Pancreas (tissue), 10 donors: Measurements from ENCODE around the gene WWC2. TPM values are rescaled to one million over a fixed set of nuclear protein-coding genes. Genes with fewer than 3 reads are reported as not detected.
A peak's percentile ranks its signal among the peaks of the same experiment; 100 is the strongest.

Experiments
- ATAC-seq, 4 donors: fragments of 200-7000 bp; cut with Tn5 transposase; one replicate each; pipeline versions ENCODE4 v1.8.0 to v1.9.1; 2020; ENCODE audit warnings: mild to moderate bottlenecking in 4 of 4, moderate library complexity in 4 of 4
- DNase-seq, 6 donors: peaks; one replicate each; pipeline ENCODE4 v3.0.0-alpha.2; 2020
- FAIRE-seq: peaks from 2 replicates; lab custom pipeline; 2012; peaks lifted over from hg19 to GRCh38; lab: Jason Lieb, UNC
- H3K27ac ChIP-seq, 4 donors: fragments of 200-600 bp; sonication (generic); 1 replicate in 3 of 4; 2 replicates in 1 of 4; pipeline versions ENCODE4 v1.5.0 to v1.8.0; 2020
- H3K27me3 ChIP-seq, 4 donors: fragments of 200-600 bp; one replicate each; pipeline ENCODE4 v1.8.0; 2021
- H3K36me3 ChIP-seq, 3 donors: fragments of 200-600 bp; sonication (generic) in 1 of 3; one replicate each; pipeline versions ENCODE4 v1.5.0 to v1.8.0; 2020 to 2021
- H3K4me1 ChIP-seq, 3 donors: fragments of 200-600 bp; one replicate each; pipeline ENCODE4 v1.8.0; 2021
- H3K4me3 ChIP-seq, 4 donors: fragments of 200-600 bp; sonication (generic) in 2 of 4; one replicate each; pipeline versions ENCODE4 v1.5.0 to v1.8.0; 2020 to 2021
- H3K9me3 ChIP-seq, 4 donors: fragments of 200-600 bp; one replicate each; pipeline ENCODE4 v1.8.0; 2021
- WGBS, 2 donors: extraction: QIAGEN DNeasy Blood & Tissue Kit; methylation state at CpG; one replicate each; pipeline ENCODE4 v1.1.7; 2013; 5-methylcytosine and 5-hydroxymethylcytosine counted together
- intact Hi-C, 3 donors: fragments of 100-400 bp; cut with DNase I; formaldehyde crosslinking; loops; one replicate each; pipeline versions ENCODE4 v1.11.1 to v1.14.2; 2022
- polyA plus RNA-seq, 2 donors: library from polyadenylated mRNA; stranded (reverse); fragments of 200-250 nt; gene quantifications; one replicate each; pipeline ENCODE4 v1.2.3, GENCODE V29; 2013
- total RNA-seq, 6 donors: library from RNA; stranded (reverse); fragmentation: NEBNext Ultra II Directional in 4 of 6; extraction: Animal tissue kit (Norgen Biotek cat#: 25700) in 4 of 6; gene quantifications; one replicate each; pipeline versions ENCODE4 v1.2.1 to v1.2.4, GENCODE V29; 2021 to 2023
- TF ChIP-seq, protein P1 (sequence below), 4 donors: fragments of 200-600 bp; sonication (generic) in 3 of 4; IDR thresholded peaks; one replicate each; pipeline versions ENCODE4 v1.5.0 to v1.8.0; 2021; ENCODE audit warnings: antibody characterized with exemption in 4 of 4
- donor health status: healthy with polysubstance abuse.
- donor health status: DM: no; HTN: no; CAD: no; lungs with moderate emphysema.
- donor health status: DM: no; HTN: no; CAD: no.
- donor health status: control.
- donor health status: control.
- donor health status: Bipolar disorder and iron deficiency.
- donor health status: DM: yes; HTN: yes; CAD: no.
- donor health status: DM: no; HTN: no; CAD: no.
- donor health status: DM: no; HTN: no; CAD: no.
- donor health status: DM: yes; HTN: yes; CAD: no.

The WWC2 gene
- total and polyA plus RNA-seq, 8 donors: 4.4 to 27.5 (median 16.9) TPM

GRCh38 chr4:183181081-183181480 is 82.0 kb downstream of the WWC2 start:
- WGBS, 2 donors: 60 to 65% methylated on average over 3 of the region's 3 CpGs

GRCh38 chr4:183182873-183183725 is 84.0 kb downstream of the WWC2 start:
- Histone ChIP-seq H3K36me3 (no peaks in the 10 kb centered on the region), H3K9me3 (no peaks in the 10 kb centered on the region), H3K27ac (no peak overlapping the region), H3K27me3 (no peaks in the 10 kb centered on the region), H3K4me1 (no peaks in the 10 kb centered on the region), H3K4me3 (no peak overlapping the region)
- DNase-seq (no peak), ATAC-seq (peak in 3 of 4 donors; percentile 30 to 70 (median 36)), FAIRE-seq (no peak)
- TF ChIP-seq, protein P1, sequence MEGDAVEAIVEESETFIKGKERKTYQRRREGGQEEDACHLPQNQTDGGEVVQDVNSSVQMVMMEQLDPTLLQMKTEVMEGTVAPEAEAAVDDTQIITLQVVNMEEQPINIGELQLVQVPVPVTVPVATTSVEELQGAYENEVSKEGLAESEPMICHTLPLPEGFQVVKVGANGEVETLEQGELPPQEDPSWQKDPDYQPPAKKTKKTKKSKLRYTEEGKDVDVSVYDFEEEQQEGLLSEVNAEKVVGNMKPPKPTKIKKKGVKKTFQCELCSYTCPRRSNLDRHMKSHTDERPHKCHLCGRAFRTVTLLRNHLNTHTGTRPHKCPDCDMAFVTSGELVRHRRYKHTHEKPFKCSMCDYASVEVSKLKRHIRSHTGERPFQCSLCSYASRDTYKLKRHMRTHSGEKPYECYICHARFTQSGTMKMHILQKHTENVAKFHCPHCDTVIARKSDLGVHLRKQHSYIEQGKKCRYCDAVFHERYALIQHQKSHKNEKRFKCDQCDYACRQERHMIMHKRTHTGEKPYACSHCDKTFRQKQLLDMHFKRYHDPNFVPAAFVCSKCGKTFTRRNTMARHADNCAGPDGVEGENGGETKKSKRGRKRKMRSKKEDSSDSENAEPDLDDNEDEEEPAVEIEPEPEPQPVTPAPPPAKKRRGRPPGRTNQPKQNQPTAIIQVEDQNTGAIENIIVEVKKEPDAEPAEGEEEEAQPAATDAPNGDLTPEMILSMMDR (IDR thresholded peaks at IDR 0.05): no peak
- WGBS, 2 donors: 78 to 81% methylated on average over 14 of the region's 14 CpGs
- intact Hi-C loops: no loop called here

More at GRCh38 chr4:183181081-183181480, 82.0 kb downstream of the WWC2 start:
- Histone ChIP-seq H3K4me3 (no peak overlapping the region), H3K9me3 (no peaks in the 10 kb centered on the region), H3K4me1 (peaks cover 2 to 8% (median 3%) of the 10 kb centered on the region in 3 donors), H3K36me3 (no peaks in the 10 kb centered on the region), H3K27ac (no peak overlapping the region), H3K27me3 (no peaks in the 10 kb centered on the region)
- no peak for FAIRE-seq
- intact Hi-C loops: no loop called here
- TF ChIP-seq, protein P1 (IDR thresholded peaks at IDR 0.05): no peak
- no peak for DNase-seq
- no peak for ATAC-seq

DNA sequence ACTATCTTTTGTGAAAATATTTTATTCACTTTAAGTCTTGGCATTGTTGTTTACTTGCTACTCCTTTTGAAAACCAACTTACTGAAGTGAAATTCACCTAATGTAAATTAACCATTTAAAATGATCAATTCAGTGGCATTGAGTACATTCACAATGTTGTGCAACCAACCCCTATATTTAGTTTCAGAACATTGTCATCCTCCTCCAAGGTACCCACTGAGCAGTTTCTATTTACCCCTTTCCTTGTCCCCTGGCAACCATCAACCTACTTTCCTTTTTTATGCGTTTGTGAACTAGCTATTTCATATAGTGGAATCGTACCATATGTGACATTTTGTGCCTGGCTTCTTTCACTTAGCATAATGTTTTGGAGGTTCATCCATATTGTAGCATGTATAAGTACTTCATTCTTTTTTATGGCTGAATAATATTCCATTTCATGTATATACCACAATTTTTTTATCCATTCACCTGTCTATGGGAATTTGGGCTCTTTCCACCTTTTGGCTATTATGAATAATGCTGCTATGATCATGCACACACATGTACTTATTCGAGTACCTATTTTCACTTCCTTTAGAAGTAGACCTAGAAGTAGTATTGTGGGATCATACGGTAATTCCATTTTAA is 85.0 kb downstream of the WWC2 start:
- Histone ChIP-seq H3K4me3 (no peak overlapping the region), H3K36me3 (no peaks in the 10 kb centered on the region), H3K4me1 (no peaks in the 10 kb centered on the region), H3K27ac (no peak overlapping the region), H3K9me3 (no peaks in the 10 kb centered on the region), H3K27me3 (no peaks in the 10 kb centered on the region)
- WGBS, 2 donors: 95 to 99% methylated on average over 4 of the region's 4 CpGs
- no peak for FAIRE-seq
- TF ChIP-seq, protein P1 (IDR thresholded peaks at IDR 0.05): no peak
- DNase-seq: no peak
- no peak for ATAC-seq
- intact Hi-C loops: no loop called here

GRCh38 chr4:183185018-183185417 is 86.0 kb downstream of the WWC2 start:
- 71 to 75% methylated on average over 5 of the region's 5 CpGs for WGBS, 2 donors
- Histone ChIP-seq H3K9me3 (no peaks in the 10 kb centered on the region), H3K27ac (no peak overlapping the region), H3K27me3 (no peaks in the 10 kb centered on the region), H3K36me3 (no peaks in the 10 kb centered on the region), H3K4me3 (no peak overlapping the region), H3K4me1 (no peaks in the 10 kb centered on the region)
- TF ChIP-seq, protein P1 (IDR thresholded peaks at IDR 0.05): no peak
- ATAC-seq (no peak), FAIRE-seq (no peak), DNase-seq (no peak)
- intact Hi-C loops: no loop called here
